ENCODE results near the gene FUT2.

GRCh38 chr19:48661711-48662090 is 34.1 kb upstream of the FUT2 start:
- TF ChIP-seq POLR2A (IDR thresholded peaks at IDR 0.05; ENCODE audit: low read depth, low read length) (no peak), POLR2AphosphoS5 (IDR thresholded peaks at IDR 0.05; ENCODE audit: low read depth, low read length) (no peak), TAF1 (IDR thresholded peaks at IDR 0.05; ENCODE audit: borderline replicate concordance, low read depth, low read length) (no peak)
